ENCODE measurements around the gene MINK1. TPM values are rescaled to one million over a fixed set of nuclear protein-coding genes. Genes with fewer than 3 reads are reported as not detected.

Gene MINK1
- total and polyA plus RNA-seq, 10 of the 15 experiments (the other 5 are each of a cell fraction or from before 2014, with no cell fraction given): 0.08 to 55.6 (median 15.0) TPM

DNA sequence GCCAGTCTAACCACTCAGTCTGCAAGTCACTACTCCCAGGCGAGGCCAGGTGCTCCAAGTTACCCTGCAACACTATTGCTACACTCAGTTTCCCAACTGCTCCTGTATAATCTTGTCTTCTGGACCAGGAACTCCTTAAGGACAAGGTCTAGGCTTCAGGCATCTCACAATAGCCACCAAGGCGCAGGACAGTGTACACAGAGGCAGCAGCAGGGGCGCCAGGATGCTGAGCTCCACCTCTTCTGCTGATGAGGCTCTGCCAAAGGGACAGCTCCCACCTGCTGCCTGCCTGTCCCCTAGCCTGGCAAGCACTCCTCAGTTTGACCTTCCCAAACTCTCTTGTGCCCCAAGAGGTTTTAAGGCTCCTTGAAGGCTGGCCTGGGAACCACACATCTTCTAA, 103.3 kb downstream of the MINK1 start:
- H3K4me3 ChIP-seq: no peak overlapping the region
- H3K9me3 ChIP-seq (replicated peaks; ENCODE audit: control insufficient read depth, insufficient read depth, low read length): no peaks in the 10 kb centered on the region
- peaks cover 33% of the 10 kb centered on the region for H3K79me2 ChIP-seq (ENCODE audit: control insufficient read depth, insufficient read depth, low read length)
- TF ChIP-seq, protein P1, sequence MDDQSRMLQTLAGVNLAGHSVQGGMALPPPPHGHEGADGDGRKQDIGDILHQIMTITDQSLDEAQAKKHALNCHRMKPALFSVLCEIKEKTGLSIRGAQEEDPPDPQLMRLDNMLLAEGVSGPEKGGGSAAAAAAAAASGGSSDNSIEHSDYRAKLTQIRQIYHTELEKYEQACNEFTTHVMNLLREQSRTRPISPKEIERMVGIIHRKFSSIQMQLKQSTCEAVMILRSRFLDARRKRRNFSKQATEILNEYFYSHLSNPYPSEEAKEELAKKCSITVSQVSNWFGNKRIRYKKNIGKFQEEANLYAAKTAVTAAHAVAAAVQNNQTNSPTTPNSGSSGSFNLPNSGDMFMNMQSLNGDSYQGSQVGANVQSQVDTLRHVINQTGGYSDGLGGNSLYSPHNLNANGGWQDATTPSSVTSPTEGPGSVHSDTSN (IDR thresholded peaks at IDR 0.05; ENCODE audit: insufficient replicate concordance, low read depth, low read length): no peak
- TF ChIP-seq RELA (IDR thresholded peaks at IDR 0.05; ENCODE audit: borderline replicate concordance, partially characterized antibody): no peak
- no peak; the same call in 1 of the 2 replicates for TF ChIP-seq POLR2A (IDR thresholded peaks at IDR 0.05; ENCODE audit: low read depth, low read length)
- TF ChIP-seq, protein P2, sequence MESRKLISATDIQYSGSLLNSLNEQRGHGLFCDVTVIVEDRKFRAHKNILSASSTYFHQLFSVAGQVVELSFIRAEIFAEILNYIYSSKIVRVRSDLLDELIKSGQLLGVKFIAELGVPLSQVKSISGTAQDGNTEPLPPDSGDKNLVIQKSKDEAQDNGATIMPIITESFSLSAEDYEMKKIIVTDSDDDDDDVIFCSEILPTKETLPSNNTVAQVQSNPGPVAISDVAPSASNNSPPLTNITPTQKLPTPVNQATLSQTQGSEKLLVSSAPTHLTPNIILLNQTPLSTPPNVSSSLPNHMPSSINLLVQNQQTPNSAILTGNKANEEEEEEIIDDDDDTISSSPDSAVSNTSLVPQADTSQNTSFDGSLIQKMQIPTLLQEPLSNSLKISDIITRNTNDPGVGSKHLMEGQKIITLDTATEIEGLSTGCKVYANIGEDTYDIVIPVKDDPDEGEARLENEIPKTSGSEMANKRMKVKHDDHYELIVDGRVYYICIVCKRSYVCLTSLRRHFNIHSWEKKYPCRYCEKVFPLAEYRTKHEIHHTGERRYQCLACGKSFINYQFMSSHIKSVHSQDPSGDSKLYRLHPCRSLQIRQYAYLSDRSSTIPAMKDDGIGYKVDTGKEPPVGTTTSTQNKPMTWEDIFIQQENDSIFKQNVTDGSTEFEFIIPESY (IDR thresholded peaks at IDR 0.05): no peak
- TF ChIP-seq, protein P3, sequence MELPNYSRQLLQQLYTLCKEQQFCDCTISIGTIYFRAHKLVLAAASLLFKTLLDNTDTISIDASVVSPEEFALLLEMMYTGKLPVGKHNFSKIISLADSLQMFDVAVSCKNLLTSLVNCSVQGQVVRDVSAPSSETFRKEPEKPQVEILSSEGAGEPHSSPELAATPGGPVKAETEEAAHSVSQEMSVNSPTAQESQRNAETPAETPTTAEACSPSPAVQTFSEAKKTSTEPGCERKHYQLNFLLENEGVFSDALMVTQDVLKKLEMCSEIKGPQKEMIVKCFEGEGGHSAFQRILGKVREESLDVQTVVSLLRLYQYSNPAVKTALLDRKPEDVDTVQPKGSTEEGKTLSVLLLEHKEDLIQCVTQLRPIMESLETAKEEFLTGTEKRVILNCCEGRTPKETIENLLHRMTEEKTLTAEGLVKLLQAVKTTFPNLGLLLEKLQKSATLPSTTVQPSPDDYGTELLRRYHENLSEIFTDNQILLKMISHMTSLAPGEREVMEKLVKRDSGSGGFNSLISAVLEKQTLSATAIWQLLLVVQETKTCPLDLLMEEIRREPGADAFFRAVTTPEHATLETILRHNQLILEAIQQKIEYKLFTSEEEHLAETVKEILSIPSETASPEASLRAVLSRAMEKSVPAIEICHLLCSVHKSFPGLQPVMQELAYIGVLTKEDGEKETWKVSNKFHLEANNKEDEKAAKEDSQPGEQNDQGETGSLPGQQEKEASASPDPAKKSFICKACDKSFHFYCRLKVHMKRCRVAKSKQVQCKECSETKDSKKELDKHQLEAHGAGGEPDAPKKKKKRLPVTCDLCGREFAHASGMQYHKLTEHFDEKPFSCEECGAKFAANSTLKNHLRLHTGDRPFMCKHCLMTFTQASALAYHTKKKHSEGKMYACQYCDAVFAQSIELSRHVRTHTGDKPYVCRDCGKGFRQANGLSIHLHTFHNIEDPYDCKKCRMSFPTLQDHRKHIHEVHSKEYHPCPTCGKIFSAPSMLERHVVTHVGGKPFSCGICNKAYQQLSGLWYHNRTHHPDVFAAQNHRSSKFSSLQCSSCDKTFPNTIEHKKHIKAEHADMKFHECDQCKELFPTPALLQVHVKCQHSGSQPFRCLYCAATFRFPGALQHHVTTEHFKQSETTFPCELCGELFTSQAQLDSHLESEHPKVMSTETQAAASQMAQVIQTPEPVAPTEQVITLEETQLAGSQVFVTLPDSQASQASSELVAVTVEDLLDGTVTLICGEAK (IDR thresholded peaks at IDR 0.05; ENCODE audit: borderline replicate concordance): no peak
- no peak for TF ChIP-seq FOXM1 (IDR thresholded peaks at IDR 0.05; ENCODE audit: low read depth, low read length)
- TF ChIP-seq, protein P4, sequence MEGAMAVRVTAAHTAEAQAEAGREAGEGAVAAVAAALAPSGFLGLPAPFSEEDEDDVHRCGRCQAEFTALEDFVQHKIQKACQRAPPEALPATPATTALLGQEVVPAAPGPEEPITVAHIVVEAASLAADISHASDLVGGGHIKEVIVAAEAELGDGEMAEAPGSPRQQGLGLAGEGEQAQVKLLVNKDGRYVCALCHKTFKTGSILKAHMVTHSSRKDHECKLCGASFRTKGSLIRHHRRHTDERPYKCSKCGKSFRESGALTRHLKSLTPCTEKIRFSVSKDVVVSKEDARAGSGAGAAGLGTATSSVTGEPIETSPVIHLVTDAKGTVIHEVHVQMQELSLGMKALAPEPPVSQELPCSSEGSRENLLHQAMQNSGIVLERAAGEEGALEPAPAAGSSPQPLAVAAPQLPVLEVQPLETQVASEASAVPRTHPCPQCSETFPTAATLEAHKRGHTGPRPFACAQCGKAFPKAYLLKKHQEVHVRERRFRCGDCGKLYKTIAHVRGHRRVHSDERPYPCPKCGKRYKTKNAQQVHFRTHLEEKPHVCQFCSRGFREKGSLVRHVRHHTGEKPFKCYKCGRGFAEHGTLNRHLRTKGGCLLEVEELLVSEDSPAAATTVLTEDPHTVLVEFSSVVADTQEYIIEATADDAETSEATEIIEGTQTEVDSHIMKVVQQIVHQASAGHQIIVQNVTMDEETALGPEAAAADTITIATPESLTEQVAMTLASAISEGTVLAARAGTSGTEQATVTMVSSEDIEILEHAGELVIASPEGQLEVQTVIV (IDR thresholded peaks at IDR 0.05; ENCODE audit: borderline replicate concordance, partially characterized antibody): no peak
- TF ChIP-seq TAF1 (IDR thresholded peaks at IDR 0.05; ENCODE audit: borderline replicate concordance, low read depth, low read length): no peak
- TF ChIP-seq, protein P5, sequence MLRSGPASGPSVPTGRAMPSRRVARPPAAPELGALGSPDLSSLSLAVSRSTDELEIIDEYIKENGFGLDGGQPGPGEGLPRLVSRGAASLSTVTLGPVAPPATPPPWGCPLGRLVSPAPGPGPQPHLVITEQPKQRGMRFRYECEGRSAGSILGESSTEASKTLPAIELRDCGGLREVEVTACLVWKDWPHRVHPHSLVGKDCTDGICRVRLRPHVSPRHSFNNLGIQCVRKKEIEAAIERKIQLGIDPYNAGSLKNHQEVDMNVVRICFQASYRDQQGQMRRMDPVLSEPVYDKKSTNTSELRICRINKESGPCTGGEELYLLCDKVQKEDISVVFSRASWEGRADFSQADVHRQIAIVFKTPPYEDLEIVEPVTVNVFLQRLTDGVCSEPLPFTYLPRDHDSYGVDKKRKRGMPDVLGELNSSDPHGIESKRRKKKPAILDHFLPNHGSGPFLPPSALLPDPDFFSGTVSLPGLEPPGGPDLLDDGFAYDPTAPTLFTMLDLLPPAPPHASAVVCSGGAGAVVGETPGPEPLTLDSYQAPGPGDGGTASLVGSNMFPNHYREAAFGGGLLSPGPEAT (IDR thresholded peaks at IDR 0.05; ENCODE audit: low read depth): no peak
- TF ChIP-seq MEF2B (IDR thresholded peaks at IDR 0.05; ENCODE audit: partially characterized antibody, poor library complexity, severe bottlenecking): no peak
- no peak for TF ChIP-seq CREB1 (IDR thresholded peaks at IDR 0.05; ENCODE audit: low read depth)
- TF ChIP-seq RB1 (IDR thresholded peaks at IDR 0.05; ENCODE audit: borderline replicate concordance): no peak
- peaks cover 31% of the 10 kb centered on the region for H3K4me1 ChIP-seq (ENCODE audit: control insufficient read depth, insufficient read depth, low read length)
- RAD21 ChIA-PET (ENCODE audit: unreplicated experiment): no interaction called here
- CTCF ChIA-PET: interaction anchor here (1.0 kb wide), 1 partner anchor 28 kb away, joined by 3 read pairs; no protein-coding TSS in a partner anchor
- SMC1A ChIA-PET (ENCODE audit: uncharacterized antibody, unreplicated experiment): no interaction called here
- H2AFZ ChIP-seq (ENCODE audit: control insufficient read depth, low read depth, low read length): no peak overlapping the region
- no peak overlapping the region for H3K27ac ChIP-seq (ENCODE audit: control insufficient read depth, insufficient read depth)
- in situ Hi-C loops (cut with MboI) (no loop called here), intact Hi-C loops (cut with micrococcal nuclease; ENCODE audit: unreplicated experiment) (no loop called here)
- POLR2A ChIA-PET: interaction anchor here (1.0 to 1.3 kb wide), 2 partner anchors 15 to 31 kb away, joined by 3 read pairs; partner anchors contain the start of genes ENO3 and SPAG7
- H3K27me3 ChIP-seq (replicated peaks in 1 of 2; ENCODE audit: control insufficient read depth in 2 of 2, insufficient read depth in 2 of 2, low read length in 1 of 2): no peaks in the 10 kb centered on the region
- FAIRE-seq (no peak), ATAC-seq (no peak), DNase-seq (ENCODE audit: low read depth, low spot score) (no peak)
- H4K20me1 ChIP-seq (ENCODE audit: control insufficient read depth, insufficient read depth): no peaks in the 10 kb centered on the region
- H3K9ac ChIP-seq (ENCODE audit: control insufficient read depth, insufficient read depth, low read length): no peak overlapping the region
- no peak overlapping the region for H3K4me2 ChIP-seq (ENCODE audit: control insufficient read depth, insufficient read depth)
- WGBS (ENCODE audit: insufficient coverage, insufficient replicate concordance, low lambda C conversion rate, missing lambda C conversion rate): 98% methylated on average over 3 of the region's 3 CpGs
- no TSS peak for BruUV-seq (replicated peaks)
- H3K36me3 ChIP-seq (ENCODE audit: control insufficient read depth in 2 of 2, insufficient read depth in 2 of 2, low read length in 1 of 2): peaks cover 4 to 14% of the 10 kb centered on the region in 2 experiments; a peak in 3 of 4 replicates
